Endothelial cell of umbilical vein (primary cell): Measurements from ENCODE around the gene TOM1. TPM values are rescaled to one million over a fixed set of nuclear protein-coding genes. Genes with fewer than 3 reads are reported as not detected.

Source experiments
- Bru-seq: library from RNA; stranded (reverse); fragments of 400-500 nt; gene quantifications from one replicate; lab custom pipeline; 2021; lab: Mats Ljungman, UMichigan
- BruChase-seq, 2 experiments: library from RNA; stranded (reverse); fragments of 400-500 nt; gene quantifications; one replicate each; lab custom pipeline; 2021; lab: Mats Ljungman, UMichigan
- BruUV-seq: library from RNA; stranded (reverse); fragments of 400-500 nt; replicated peaks from 2 replicates; lab custom pipeline; 2021; lab: Mats Ljungman, UMichigan
- CTCF ChIA-PET: fragments of 300-600, 350-600 bp; sonication (Branson Sonifier 250); formaldehyde crosslinking; loops from one replicate; lab custom pipeline; 2021; ENCODE audit warnings: antibody characterized with exemption, inconsistent platforms; lab: Charles Lee
- POLR2A ChIA-PET: fragments of 300-600, 350-600 bp; sonication (Branson Sonifier 250); formaldehyde crosslinking; loops from one replicate; lab custom pipeline; 2021; ENCODE audit warnings: antibody characterized with exemption, inconsistent platforms; lab: Charles Lee
- DNase-seq: peaks from one replicate; pipeline ENCODE4 v3.0.0-alpha.2; 2011; ENCODE audit warnings: low read depth, low spot score
- FAIRE-seq: peaks from 2 replicates; lab custom pipeline; 2011; peaks lifted over from hg19 to GRCh38; lab: Jason Lieb, UNC
- H2AFZ ChIP-seq: 2 replicates; pipeline ENCODE4 v1.6.0; 2012; ENCODE audit warnings: low read depth, low read length, control low read depth, inconsistent platforms
- H3K27ac ChIP-seq: 2 replicates; pipeline ENCODE4 v1.5.1; 2011; ENCODE audit warnings: low read depth, mild to moderate bottlenecking, control low read depth, low read length, moderate library complexity; ENCODE audit not compliant: insufficient read depth
- H3K27me3 ChIP-seq, 2 experiments: 2 replicates each; pipeline versions ENCODE4 v1.6.0 to v1.6.1; 2011; ENCODE audit warnings: low read length in 2 of 2, mixed read lengths in 1 of 2; ENCODE audit not compliant: control insufficient read depth in 2 of 2, insufficient read depth in 2 of 2
- H3K36me3 ChIP-seq, 2 experiments: 2 replicates in 1 of 2; 3 replicates in 1 of 2; pipeline ENCODE4 v1.5.1; 2011; ENCODE audit warnings: low read length in 2 of 2, mild to moderate bottlenecking in 1 of 2, moderate library complexity in 1 of 2; ENCODE audit not compliant: control insufficient read depth in 2 of 2, insufficient read depth in 2 of 2; ENCODE audit errors: extremely low read depth in 1 of 2
- H3K4me1 ChIP-seq: 3 replicates; pipeline ENCODE4 v1.5.1; 2011; ENCODE audit warnings: mild to moderate bottlenecking, low read length; ENCODE audit not compliant: control insufficient read depth, insufficient read depth; ENCODE audit errors: extremely low read depth
- H3K4me2 ChIP-seq: 2 replicates; pipeline ENCODE4 v1.6.1; 2011; ENCODE audit warnings: low read length, control low read depth, mixed read lengths; ENCODE audit not compliant: insufficient read depth
- H3K4me3 ChIP-seq, 3 experiments: fragments of 200-600 bp in 1 of 3; sonication (generic), shearing (Covaris generic) in 1 of 3; replicated peaks in 1 of 3; 2 replicates each; pipeline ENCODE4 v1.5.1; 2011 to 2016; ENCODE audit warnings: control low read depth in 3 of 3, low read length in 3 of 3, mild to moderate bottlenecking in 2 of 3, inconsistent platforms in 1 of 3, low read depth in 1 of 3, moderate library complexity in 1 of 3; ENCODE audit not compliant: insufficient read depth in 1 of 3
- H3K79me2 ChIP-seq: 2 replicates; pipeline ENCODE4 v1.6.0; 2012; ENCODE audit warnings: low read length, inconsistent platforms; ENCODE audit not compliant: control insufficient read depth, insufficient read depth
- H3K9ac ChIP-seq: replicated peaks from 2 replicates; pipeline ENCODE3; 2011; ENCODE audit warnings: low read length, control low read depth; ENCODE audit not compliant: insufficient read depth; ENCODE audit errors: extremely low read depth
- H3K9me1 ChIP-seq: replicated peaks from 3 replicates; pipeline ENCODE4 v1.6.0; 2011; ENCODE audit warnings: mild to moderate bottlenecking, low read length; ENCODE audit not compliant: control insufficient read depth, insufficient read depth; ENCODE audit errors: extremely low read depth
- H3K9me3 ChIP-seq: replicated peaks from 2 replicates; pipeline ENCODE4 v1.5.1; 2012; ENCODE audit warnings: low read length, inconsistent platforms; ENCODE audit not compliant: control insufficient read depth, insufficient read depth
- H4K20me1 ChIP-seq: replicated peaks from 2 replicates; pipeline ENCODE3; 2011; ENCODE audit warnings: mild to moderate bottlenecking, low read length; ENCODE audit not compliant: control insufficient read depth, insufficient read depth; ENCODE audit errors: extremely low read depth
- EZH2 ChIP-seq: IDR thresholded peaks from 2 replicates; pipeline ENCODE4 v1.6.1; 2012; ENCODE audit warnings: borderline replicate concordance, low read depth, mild to moderate bottlenecking, moderate library complexity, low read length, inconsistent platforms; ENCODE audit not compliant: severe bottlenecking
- FOS ChIP-seq: IDR thresholded peaks from 2 replicates; pipeline ENCODE4 v1.6.1; 2011; ENCODE audit warnings: mild to moderate bottlenecking, low read length, moderate library complexity, borderline replicate concordance; ENCODE audit not compliant: insufficient read depth
- GATA2 ChIP-seq: IDR thresholded peaks from 2 replicates; pipeline ENCODE4 v1.7.0; 2011; ENCODE audit warnings: low read depth, mild to moderate bottlenecking, moderate library complexity, mixed read lengths, low read length; ENCODE audit not compliant: insufficient read length, insufficient read depth
- JUN ChIP-seq: IDR thresholded peaks from 2 replicates; pipeline ENCODE4 v1.6.1; 2011; ENCODE audit warnings: borderline replicate concordance, low read depth; ENCODE audit not compliant: insufficient read length, insufficient read depth
- MYC ChIP-seq: IDR thresholded peaks from one replicate; pipeline ENCODE4 v1.6.1; 2011; ENCODE audit warnings: mild to moderate bottlenecking, low read depth, low read length
- POLR2A ChIP-seq: IDR thresholded peaks from 2 replicates; pipeline ENCODE4 v1.6.1; 2012; ENCODE audit warnings: low read depth, mild to moderate bottlenecking, control low read depth, low read length
- POLR2AphosphoS5 ChIP-seq: IDR thresholded peaks from 2 replicates; pipeline ENCODE4 v1.6.1; 2012; ENCODE audit warnings: low read depth, mild to moderate bottlenecking, control low read depth, low read length, moderate library complexity; ENCODE audit not compliant: insufficient read depth
- dilution Hi-C: fragments of 300-500 bp; cut with MboI; formaldehyde crosslinking; loops from one replicate; pipeline ENCODE4 v1.15.0; 2019; ENCODE audit warnings: low sequenced_read_pairs; ENCODE audit not compliant: extremely low pct_ligation_motif_present
- intact Hi-C: fragments of 100-400 bp; cut with micrococcal nuclease; formaldehyde crosslinking; loops from one replicate; pipeline ENCODE4 v1.10.0; 2022
- long read RNA-seq: library from polyadenylated mRNA; stranded (forward); transcript quantifications from one replicate; pipeline ENCODE4 v2.0.0, GENCODE V29; 2021
- polyA minus RNA-seq, 3 experiments: library from RNA; depleted of rRNA, polyadenylated mRNA; stranded (reverse); fragments of >200 nt; gene quantifications; 1 replicate in 1 of 3; 2 replicates in 2 of 3; pipeline ENCODE4 v1.2.3, GENCODE V29; 2011
- polyA plus RNA-seq, 4 experiments: library from polyadenylated mRNA; depleted of rRNA in 3 of 4; stranded (reverse) in 3 of 4; unstranded in 1 of 4; fragments of >200 nt; gene quantifications; 2 replicates each; pipeline versions ENCODE4 v1.2.1 to v1.2.3, GENCODE V29; 2011 to 2012; ENCODE audit warnings: missing spikeins in 1 of 4
- total RNA-seq: library from RNA; stranded (reverse); gene quantifications from 2 replicates; pipeline ENCODE4 v1.2.3, GENCODE V29; 2021
- TF ChIP-seq, protein P1 (sequence below), 2 donors: IDR thresholded peaks; 1 replicate in 1 of 2; 2 replicates in 1 of 2; pipeline ENCODE4 v1.5.1; 2011; ENCODE audit warnings: low read length in 2 of 2, mild to moderate bottlenecking in 2 of 2, moderate library complexity in 2 of 2, control low read depth in 1 of 2, inconsistent platforms in 1 of 2, low read depth in 1 of 2; ENCODE audit not compliant: insufficient read depth in 1 of 2; ENCODE audit errors: extremely low read depth in 1 of 2
- TF ChIP-seq, protein P2 (sequence below): IDR thresholded peaks from 2 replicates; pipeline ENCODE4 v1.6.1; 2011; ENCODE audit not compliant: insufficient read depth, insufficient read length

TOM1 gene
- total RNA-seq = 36.4 and 44.5 TPM in 2 replicates
- 74.4 and 74.6 TPM in 2 replicates for polyA plus RNA-seq
- polyA plus RNA-seq (2011; cell fraction: cytosol; rRNA removed) = 64.6 and 74.8 TPM in 2 replicates
- 57.8 and 92.1 TPM in 2 replicates for polyA plus RNA-seq (2011; cell fraction: nucleus; rRNA removed)
- polyA plus RNA-seq (2012) = 38.9 and 41.3 TPM in 2 replicates
- 100 and 123 TPM in 2 replicates for polyA minus RNA-seq
- 12.3 TPM for polyA minus RNA-seq (2011; cell fraction: cytosol; rRNA and poly(A)+ RNA removed)
- 59.4 and 79.5 TPM in 2 replicates for polyA minus RNA-seq (2011; cell fraction: nucleus; rRNA and poly(A)+ RNA removed)
- percentile 60 among the genes with signal in this experiment for Bru-seq, nascent RNA
- BruChase-seq, experiment 1, labeled RNA remaining after a 6-hour chase = percentile 62 among the genes with signal in this experiment
- percentile 63 among the genes with signal in this experiment for BruChase-seq, experiment 2, labeled RNA remaining after a 2-hour chase
- long read RNA-seq, transcript TOM1-210 (15 exons, 2,389 nt) = major isoform, 86 of 142 reads
- long read RNA-seq, transcript TOM1-204 (15 exons, 2,390 nt) = minor isoform, 22 of 142 reads
- long read RNA-seq, partial matches to known transcripts = 13 of 142 reads
- long read RNA-seq, other reads (novel, unspliced or antisense) = 20 of 142 reads

- peak within 1 kb of the TSS; percentile 78 for H2AFZ ChIP-seq
- peak within 1 kb of the TSS; percentile 93 for H3K9ac ChIP-seq
- TF ChIP-seq FOS (no peak), EZH2 (no peak), POLR2AphosphoS5 (peak; percentile 80), GATA2 (no peak), MYC (no peak), JUN (no peak), POLR2A (peak; percentile 63)
- TF ChIP-seq, protein P1, sequence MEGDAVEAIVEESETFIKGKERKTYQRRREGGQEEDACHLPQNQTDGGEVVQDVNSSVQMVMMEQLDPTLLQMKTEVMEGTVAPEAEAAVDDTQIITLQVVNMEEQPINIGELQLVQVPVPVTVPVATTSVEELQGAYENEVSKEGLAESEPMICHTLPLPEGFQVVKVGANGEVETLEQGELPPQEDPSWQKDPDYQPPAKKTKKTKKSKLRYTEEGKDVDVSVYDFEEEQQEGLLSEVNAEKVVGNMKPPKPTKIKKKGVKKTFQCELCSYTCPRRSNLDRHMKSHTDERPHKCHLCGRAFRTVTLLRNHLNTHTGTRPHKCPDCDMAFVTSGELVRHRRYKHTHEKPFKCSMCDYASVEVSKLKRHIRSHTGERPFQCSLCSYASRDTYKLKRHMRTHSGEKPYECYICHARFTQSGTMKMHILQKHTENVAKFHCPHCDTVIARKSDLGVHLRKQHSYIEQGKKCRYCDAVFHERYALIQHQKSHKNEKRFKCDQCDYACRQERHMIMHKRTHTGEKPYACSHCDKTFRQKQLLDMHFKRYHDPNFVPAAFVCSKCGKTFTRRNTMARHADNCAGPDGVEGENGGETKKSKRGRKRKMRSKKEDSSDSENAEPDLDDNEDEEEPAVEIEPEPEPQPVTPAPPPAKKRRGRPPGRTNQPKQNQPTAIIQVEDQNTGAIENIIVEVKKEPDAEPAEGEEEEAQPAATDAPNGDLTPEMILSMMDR (IDR thresholded peaks at IDR 0.05; ENCODE audit: extremely low read depth in 1 of 2, insufficient read depth in 1 of 2, low read depth in 1 of 2, low read length in 2 of 2) = no peak
- TF ChIP-seq, protein P2, sequence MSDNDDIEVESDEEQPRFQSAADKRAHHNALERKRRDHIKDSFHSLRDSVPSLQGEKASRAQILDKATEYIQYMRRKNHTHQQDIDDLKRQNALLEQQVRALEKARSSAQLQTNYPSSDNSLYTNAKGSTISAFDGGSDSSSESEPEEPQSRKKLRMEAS = peak; percentile 93
- H3K79me2 ChIP-seq = peaks cover 12% of the 10 kb centered on the region
- FAIRE-seq (peak; percentile 98), DNase-seq (peak; percentile 99)
- H3K36me3 ChIP-seq = no peaks in the 10 kb centered on the region
- dilution Hi-C loops (no loop called here), intact Hi-C loops (loop anchor here (1.0 kb wide), 1 partner anchor 13 kb away; no protein-coding TSS in a partner anchor)
- H3K4me1 ChIP-seq = peaks cover 3% of the 10 kb centered on the region
- ChIA-PET POLR2A (interaction anchor here (0.6 to 1.2 kb wide), 6 partner anchors 11 to 51 kb away, joined by 3 to 7 read pairs (median 3); partner anchors contain the start of gene HMGXB4), CTCF (interaction anchor here (0.5 to 1.5 kb wide), 6 partner anchors 11 to 51 kb away, joined by 3 to 8 read pairs (median 4); no protein-coding TSS in a partner anchor)
- H3K4me3 ChIP-seq = peak within 1 kb of the TSS; percentile 74 to 79 (median 75)
- H3K9me3 ChIP-seq = no peaks in the 10 kb centered on the region
- no peaks in the 10 kb centered on the region for H3K9me1 ChIP-seq
- H3K27ac ChIP-seq = peak within 1 kb of the TSS; percentile 88
- H3K27me3 ChIP-seq = no peaks in the 10 kb centered on the region
- no peaks in the 10 kb centered on the region for H4K20me1 ChIP-seq
- H3K4me2 ChIP-seq = peak within 1 kb of the TSS; percentile 81
- BruUV-seq = no TSS peak
Observed at GRCh38 chr22:35299673-35300499, at the start of gene TOM1. TOM1 (plus strand) TSS chr22:35299894; CDS start chr22:35299929, 35 bp downstream.
